ENCODE data around the gene RPL32. TPM values are rescaled to one million over a fixed set of nuclear protein-coding genes. Genes with fewer than 3 reads are reported as not detected.
"Not testable (repeated sequence)": the region's sequence is repeated elsewhere in the genome, so short reads cannot be mapped to it uniquely, and the experiment has no call there.

Gene RPL32
- total and polyA plus RNA-seq, 12 donors = 695 to 2,745 (median 1,305) TPM

DNA sequence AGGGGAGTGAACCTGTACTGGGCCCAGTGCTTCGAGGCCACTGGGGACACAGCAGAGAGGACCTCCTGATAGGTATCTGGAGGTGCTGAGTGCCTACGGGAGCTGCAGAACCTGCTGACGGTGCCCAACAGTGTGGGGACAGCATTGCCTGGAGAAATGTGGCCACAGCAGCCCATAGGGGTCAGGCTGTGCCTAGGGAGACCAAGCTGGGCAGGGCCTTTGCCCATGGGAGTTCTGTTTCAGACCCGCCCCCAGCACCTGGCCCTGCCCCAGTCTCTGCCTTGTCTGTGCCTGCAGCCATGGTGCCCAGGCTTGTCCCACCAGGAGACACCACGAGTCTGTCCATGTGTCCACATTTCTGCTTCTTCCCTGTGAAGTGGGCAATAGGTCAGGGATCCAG, 15.3 kb upstream of the RPL32 start:
- H3K36me3 ChIP-seq (replicated peaks in 1 of 2) = no peaks in the 10 kb centered on the region
- H3K9me3 ChIP-seq (replicated peaks in 1 of 3) = no peaks in the 10 kb centered on the region
- no peak overlapping the region for H3K4me3 ChIP-seq
- no peaks in the 10 kb centered on the region for H3K27me3 ChIP-seq
- TF ChIP-seq CTCF (IDR thresholded peaks at IDR 0.05) (no peak), POLR2A (IDR thresholded peaks at IDR 0.05) (no peak)
- no peak for DNase-seq
- H3K4me1 ChIP-seq (replicated peaks in 1 of 2) = no peaks in the 10 kb centered on the region
- H3K27ac ChIP-seq = no peak overlapping the region
- intact Hi-C loops (cut with DNase I) = no loop called here
- 80 to 92% (median 84%) methylated on average over 1 to 5 of the region's 5 CpGs for WGBS, 4 donors

GRCh38 chr3:12854565-12854964, 13.2 kb upstream of the RPL32 start:
- no peak for TF ChIP-seq CTCF (IDR thresholded peaks at IDR 0.05)
- TF ChIP-seq POLR2A (IDR thresholded peaks at IDR 0.05) = no peak
- no peaks in the 10 kb centered on the region for H3K9me3 ChIP-seq (replicated peaks in 1 of 3)
- no peaks in the 10 kb centered on the region for H3K4me1 ChIP-seq (replicated peaks in 1 of 2)
- 24 to 58% (median 46%) methylated on average over 4 of the region's 4 CpGs for WGBS, 4 donors
- H3K36me3 ChIP-seq (replicated peaks in 1 of 2) = no peaks in the 10 kb centered on the region
- H3K4me3 ChIP-seq = no peak overlapping the region
- no peak overlapping the region for H3K27ac ChIP-seq
- intact Hi-C loops (cut with DNase I) = no loop called here
- no peaks in the 10 kb centered on the region for H3K27me3 ChIP-seq
- no peak for DNase-seq

DNA sequence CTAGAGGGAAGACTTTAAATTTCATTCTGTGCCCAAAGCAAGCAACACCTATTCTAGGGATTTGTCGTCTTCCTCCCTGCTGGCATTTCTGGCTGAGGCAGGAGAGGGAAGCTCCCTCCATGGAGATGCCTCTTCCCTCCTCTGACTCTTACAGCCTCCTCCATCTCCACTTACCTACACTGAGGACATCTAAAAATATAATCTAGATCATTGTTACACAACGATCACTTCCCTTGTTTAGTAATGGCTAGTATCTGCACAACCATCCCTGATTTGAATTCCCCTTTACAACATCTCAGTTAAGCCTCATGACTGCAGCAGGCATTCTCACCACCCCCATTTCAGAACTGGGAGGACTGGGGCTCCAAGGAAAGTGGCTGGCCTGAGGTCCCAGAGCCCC, 12.5 kb upstream of the RPL32 start:
- H3K4me3 ChIP-seq; intact Hi-C loops (cut with DNase I); H3K36me3 ChIP-seq (replicated peaks in 1 of 2); H3K27ac ChIP-seq; H3K4me1 ChIP-seq (replicated peaks in 1 of 2); H3K9me3 ChIP-seq (replicated peaks in 1 of 3); H3K27me3 ChIP-seq; DNase-seq: not testable (repeated sequence)
- WGBS, 4 donors = 75 to 83% (median 81%) methylated on average over 2 of the region's 2 CpGs

DNA sequence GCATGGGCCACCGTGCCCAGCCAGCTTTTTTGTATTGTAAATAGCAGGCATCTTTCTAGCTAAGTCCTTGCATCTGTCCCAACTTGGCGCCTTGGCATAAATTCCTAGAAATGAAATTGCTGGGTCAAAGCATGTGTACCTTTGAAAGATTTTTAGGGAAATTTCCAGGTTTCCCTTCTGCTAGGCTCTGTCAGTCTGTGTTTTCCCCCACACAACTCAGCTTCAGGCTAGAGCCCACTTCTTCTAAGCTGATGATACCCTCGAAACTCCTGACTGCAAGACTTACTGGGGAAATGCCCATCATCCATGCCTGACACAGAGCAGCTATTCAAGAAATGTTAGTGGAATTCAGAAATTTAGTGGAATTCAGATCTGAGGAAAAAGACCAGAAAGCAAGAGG, 10.8 kb upstream of the RPL32 start:
- Histone ChIP-seq H3K4me1 (replicated peaks in 1 of 2) (no peaks in the 10 kb centered on the region), H3K27me3 (no peaks in the 10 kb centered on the region), H3K27ac (no peak overlapping the region), H3K9me3 (replicated peaks in 1 of 3) (no peaks in the 10 kb centered on the region), H3K4me3 (no peak overlapping the region), H3K36me3 (replicated peaks in 1 of 2) (no peaks in the 10 kb centered on the region)
- WGBS, 4 donors = 83 to 85% (median 84%) methylated on average over 3 of the region's 3 CpGs
- no peak for DNase-seq
- no peak for TF ChIP-seq POLR2A (IDR thresholded peaks at IDR 0.05)
- no peak for TF ChIP-seq CTCF (IDR thresholded peaks at IDR 0.05)
- intact Hi-C loops (cut with DNase I) = no loop called here

DNA sequence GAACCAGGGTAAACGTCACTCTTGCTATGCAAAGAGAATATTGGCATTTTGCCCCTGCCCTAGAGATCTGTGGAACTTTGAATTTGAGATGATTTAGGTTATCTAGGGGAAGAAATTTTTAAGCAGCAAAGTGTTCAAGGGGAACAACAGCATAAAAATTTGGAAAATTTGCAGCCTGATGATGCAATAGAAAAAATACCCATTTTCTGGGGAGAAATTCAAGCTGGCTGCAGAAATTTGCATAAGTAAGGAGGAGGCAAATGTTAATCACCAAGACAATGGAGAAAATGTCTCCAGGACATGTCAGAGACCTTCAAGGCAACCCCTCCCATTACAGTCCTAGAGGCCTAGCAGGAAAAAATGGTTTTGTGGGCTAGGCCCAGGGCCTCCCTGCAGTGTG, 4.4 kb upstream of the RPL32 start:
- Histone ChIP-seq H3K36me3 (replicated peaks in 1 of 2) (no peaks in the 10 kb centered on the region), H3K27ac (no peak overlapping the region), H3K4me1 (replicated peaks in 1 of 2) (no peaks in the 10 kb centered on the region), H3K27me3 (no peaks in the 10 kb centered on the region), H3K9me3 (replicated peaks in 1 of 3) (no peaks in the 10 kb centered on the region), H3K4me3 (no peak overlapping the region)
- intact Hi-C loops (cut with DNase I) = no loop called here
- no peak for DNase-seq
- WGBS, 4 donors = 63 to 82% (median 74%) methylated on average over 1 of the region's 1 CpG
- no peak for TF ChIP-seq POLR2A (IDR thresholded peaks at IDR 0.05)
- TF ChIP-seq CTCF (IDR thresholded peaks at IDR 0.05) = no peak

Data from adrenal gland (tissue), 12 donors.